HepG2 (cell line): ENCODE data around the gene HSD3B7. TPM values are rescaled to one million over a fixed set of nuclear protein-coding genes. Genes with fewer than 3 reads are reported as not detected.

Source experiments
- AGO2 ChIP-seq: fragments of 200-400 bp; formaldehyde crosslinking; optimal IDR thresholded peaks from 2 replicates; pipeline ENCODE3; 2017; ENCODE audit warnings: mild to moderate bottlenecking, low read depth, low read length, moderate library complexity
- EZH2 ChIP-seq: conservative IDR thresholded peaks from 2 replicates; pipeline ENCODE4 v1.6.1; 2012; ENCODE audit warnings: mild to moderate bottlenecking, low read depth, low read length, moderate library complexity
- GPN1 ChIP-seq: sonication (generic); formaldehyde crosslinking; IDR thresholded peaks from 2 replicates; pipeline ENCODE4 v1.5.1; 2020; ENCODE audit warnings: missing genetic modification reagents, borderline replicate concordance
- HDAC6 ChIP-seq: fragments of 200-600 bp; sonication (generic); IDR thresholded peaks from 2 replicates; pipeline ENCODE4 v1.7.0; 2017; ENCODE audit warnings: mild to moderate bottlenecking, antibody characterized with exemption, low read length, low read depth
- MAZ ChIP-seq, 2 experiments: sonication (generic) in 1 of 2; formaldehyde crosslinking in 1 of 2; IDR thresholded peaks; 2 replicates each; pipeline versions ENCODE4 v1.5.0 to v1.6.1; 2012 to 2020; ENCODE audit warnings: low read depth in 2 of 2, mild to moderate bottlenecking in 2 of 2, borderline replicate concordance in 1 of 2, improper control_type of control experiment in 1 of 2, low read length in 1 of 2, missing genetic modification reagents in 1 of 2, moderate library complexity in 1 of 2
- NCOA2 ChIP-seq: sonication (generic); formaldehyde crosslinking; IDR thresholded peaks from 2 replicates; pipeline ENCODE4 v1.8.0; 2022; ENCODE audit warnings: inconsistent platforms
- NFYB ChIP-seq: sonication (generic); formaldehyde crosslinking; IDR thresholded peaks from 2 replicates; pipeline ENCODE4 v1.4.0; 2020; ENCODE audit warnings: missing genetic modification reagents
- NR2F2 ChIP-seq: IDR thresholded peaks from 2 replicates; pipeline ENCODE4 v1.6.1; 2012; ENCODE audit warnings: low read depth, inconsistent platforms, borderline replicate concordance
- SMARCC2 ChIP-seq: fragments of 450-650 bp; IDR thresholded peaks from 2 replicates; pipeline ENCODE4 v1.6.1; 2017; ENCODE audit warnings: antibody characterized with exemption, mild to moderate bottlenecking
- SMC3 ChIP-seq: IDR thresholded peaks from 2 replicates; pipeline ENCODE4 v1.6.1; 2011; ENCODE audit warnings: low read length, improper control_type of control experiment
- TGIF2 ChIP-seq: IDR thresholded peaks from 2 replicates; pipeline ENCODE4 v1.6.1; 2016; ENCODE audit warnings: control low read depth, missing compliant biosample characterization
- ZNF205 ChIP-seq: IDR thresholded peaks from 2 replicates; pipeline ENCODE4 v1.6.1; 2018; ENCODE audit warnings: missing biosample characterization, missing genetic modification reagents
- ZNF329 ChIP-seq: sonication (generic); formaldehyde crosslinking; IDR thresholded peaks from 2 replicates; pipeline ENCODE4 v1.9.0; 2021; ENCODE audit warnings: low read depth, mild to moderate bottlenecking, missing genetic modification reagents
- ZNF567 ChIP-seq: sonication (generic); formaldehyde crosslinking; IDR thresholded peaks from 2 replicates; pipeline ENCODE4 v1.8.1; 2023; ENCODE audit warnings: mild to moderate bottlenecking, missing genetic modification reagents, borderline replicate concordance
- ZNF574 ChIP-seq: sonication (generic); formaldehyde crosslinking; IDR thresholded peaks from 2 replicates; pipeline ENCODE4 v1.4.0; 2020; ENCODE audit warnings: missing genetic modification reagents
- ZNF576 ChIP-seq: sonication (generic); formaldehyde crosslinking; IDR thresholded peaks from 2 replicates; pipeline ENCODE4 v1.4.0; 2020; ENCODE audit warnings: mild to moderate bottlenecking, missing genetic modification reagents
- polyA plus RNA-seq, 8 experiments: library from polyadenylated mRNA; depleted of rRNA in 3 of 8; stranded (reverse) in 7 of 8; unstranded in 1 of 8; fragments of >200 nt; fragmentation: Illumina TruSeq in 4 of 8; extraction: Trizol in 4 of 8; gene quantifications; 2 replicates each; pipeline versions ENCODE4 v1.2.1 to v1.2.3, GENCODE V29; 2011 to 2016; ENCODE audit warnings: low read depth in 4 of 8, missing spikeins in 1 of 8, mixed read lengths in 1 of 8; ENCODE audit not compliant: insufficient read depth in 1 of 8
- total RNA-seq, 5 experiments: library from RNA; depleted of rRNA; stranded (reverse); fragments of >200 nt; fragmentation: Illumina TruSeq; extraction: Trizol; gene quantifications; 2 replicates each; pipeline ENCODE4 v1.2.3, GENCODE V29; 2016; ENCODE audit warnings: low read depth in 1 of 5
- TF ChIP-seq, protein P1 (sequence below): sonication (generic); formaldehyde crosslinking; IDR thresholded peaks from 2 replicates; pipeline ENCODE4 v1.4.0; 2020; ENCODE audit warnings: low read depth, mild to moderate bottlenecking, missing genetic modification reagents
- TF ChIP-seq, protein P2 (sequence below): IDR thresholded peaks from 2 replicates; pipeline ENCODE4 v1.6.1; 2016
- TF ChIP-seq, protein P3 (sequence below): sonication (generic); formaldehyde crosslinking; IDR thresholded peaks from 2 replicates; pipeline ENCODE4 v1.4.0; 2020; ENCODE audit warnings: missing genetic modification reagents, borderline replicate concordance

HSD3B7 gene
- total and polyA plus RNA-seq, 2 of the 13 experiments (the other 11 are each of a cell fraction or from before 2014, with no cell fraction given), result 32.9 to 69.7 TPM

DNA sequence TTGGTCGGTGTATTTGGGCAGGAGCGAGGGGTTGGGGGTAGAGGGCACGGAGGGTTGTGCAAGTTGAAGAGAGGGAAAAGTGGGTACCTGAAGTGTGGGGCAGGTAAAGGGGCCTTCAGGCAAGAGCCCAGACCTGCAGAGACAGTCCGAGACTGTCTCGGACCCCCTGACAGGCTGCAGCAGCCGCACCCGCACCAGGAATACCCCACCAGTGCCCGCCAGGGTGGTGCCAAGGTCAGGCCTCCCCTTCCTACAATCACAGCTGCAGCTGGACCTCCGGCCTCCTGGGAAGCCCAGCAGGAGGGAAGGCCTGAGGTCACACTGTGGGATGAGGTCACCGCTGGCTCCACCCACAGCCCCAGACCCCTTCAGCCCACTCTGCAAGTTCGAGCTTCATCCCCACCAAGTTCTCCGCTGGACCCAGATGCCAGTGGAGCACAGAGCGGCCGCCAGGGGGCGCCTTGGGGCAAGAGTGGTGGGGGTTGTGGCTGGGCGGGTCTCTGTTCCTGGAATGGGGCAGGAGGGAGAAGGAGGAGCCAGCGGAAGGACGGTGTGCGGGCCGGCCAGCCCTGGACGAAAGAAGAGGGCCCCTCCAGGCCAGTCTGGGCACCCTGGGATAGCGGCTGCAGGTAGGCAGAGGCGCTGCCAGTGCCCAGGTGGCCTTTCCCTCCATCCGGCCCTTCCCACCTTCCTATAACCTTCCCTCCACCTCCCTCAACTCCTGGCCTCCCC is at the start of gene HSD3B7 (continued):
- TF ChIP-seq MAZ (IDR thresholded peaks at IDR 0.05; ENCODE audit: borderline replicate concordance, low read depth, low read length) (peak; percentile 97), MAZ (CRISPR knock-in tag; IDR thresholded peaks at IDR 0.05; ENCODE audit: low read depth) (peak; percentile 95; the same call in 1 of the 2 replicates), ZNF574 (peak; percentile 40), ZNF205 (peak; percentile 54), NCOA2 (peak; percentile 51; the same call in 1 of the 2 replicates), NR2F2 (peak; percentile 57; the same call in 1 of the 2 replicates), NFYB (CRISPR knock-in tag) (peak; percentile 8; the same call in 1 of the 2 replicates), EZH2 (no peak), HDAC6 (no peak), ZNF567 (CRISPR knock-in tag) (peak; percentile 80; the same call in 1 of the 2 replicates), ZNF576 (CRISPR knock-in tag) (peak; percentile 97), SMC3 (peak; percentile 84), GPN1 (CRISPR knock-in tag) (0 out of 2 replicates have a peak, but pooled peaks have one; percentile 40), SMARCC2 (no peak), ZNF329 (CRISPR knock-in tag) (0 out of 2 replicates have a peak, but pooled peaks have one; percentile 19), TGIF2 (CRISPR knock-in tag) (0 out of 2 replicates have a peak, but pooled peaks have one; percentile 15), AGO2 (peak; percentile 96)
- TF ChIP-seq, protein P1, sequence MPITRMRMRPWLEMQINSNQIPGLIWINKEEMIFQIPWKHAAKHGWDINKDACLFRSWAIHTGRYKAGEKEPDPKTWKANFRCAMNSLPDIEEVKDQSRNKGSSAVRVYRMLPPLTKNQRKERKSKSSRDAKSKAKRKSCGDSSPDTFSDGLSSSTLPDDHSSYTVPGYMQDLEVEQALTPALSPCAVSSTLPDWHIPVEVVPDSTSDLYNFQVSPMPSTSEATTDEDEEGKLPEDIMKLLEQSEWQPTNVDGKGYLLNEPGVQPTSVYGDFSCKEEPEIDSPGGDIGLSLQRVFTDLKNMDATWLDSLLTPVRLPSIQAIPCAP, result 0 out of 2 replicates have a peak, but pooled peaks have one; percentile 29
- TF ChIP-seq, protein P2, sequence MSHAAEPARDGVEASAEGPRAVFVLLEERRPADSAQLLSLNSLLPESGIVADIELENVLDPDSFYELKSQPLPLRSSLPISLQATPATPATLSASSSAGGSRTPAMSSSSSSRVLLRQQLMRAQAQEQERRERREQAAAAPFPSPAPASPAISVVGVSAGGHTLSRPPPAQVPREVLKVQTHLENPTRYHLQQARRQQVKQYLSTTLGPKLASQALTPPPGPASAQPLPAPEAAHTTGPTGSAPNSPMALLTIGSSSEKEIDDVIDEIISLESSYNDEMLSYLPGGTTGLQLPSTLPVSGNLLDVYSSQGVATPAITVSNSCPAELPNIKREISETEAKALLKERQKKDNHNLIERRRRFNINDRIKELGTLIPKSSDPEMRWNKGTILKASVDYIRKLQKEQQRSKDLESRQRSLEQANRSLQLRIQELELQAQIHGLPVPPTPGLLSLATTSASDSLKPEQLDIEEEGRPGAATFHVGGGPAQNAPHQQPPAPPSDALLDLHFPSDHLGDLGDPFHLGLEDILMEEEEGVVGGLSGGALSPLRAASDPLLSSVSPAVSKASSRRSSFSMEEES, result peak; percentile 46; the same call in 1 of the 2 replicates
- TF ChIP-seq, protein P3, sequence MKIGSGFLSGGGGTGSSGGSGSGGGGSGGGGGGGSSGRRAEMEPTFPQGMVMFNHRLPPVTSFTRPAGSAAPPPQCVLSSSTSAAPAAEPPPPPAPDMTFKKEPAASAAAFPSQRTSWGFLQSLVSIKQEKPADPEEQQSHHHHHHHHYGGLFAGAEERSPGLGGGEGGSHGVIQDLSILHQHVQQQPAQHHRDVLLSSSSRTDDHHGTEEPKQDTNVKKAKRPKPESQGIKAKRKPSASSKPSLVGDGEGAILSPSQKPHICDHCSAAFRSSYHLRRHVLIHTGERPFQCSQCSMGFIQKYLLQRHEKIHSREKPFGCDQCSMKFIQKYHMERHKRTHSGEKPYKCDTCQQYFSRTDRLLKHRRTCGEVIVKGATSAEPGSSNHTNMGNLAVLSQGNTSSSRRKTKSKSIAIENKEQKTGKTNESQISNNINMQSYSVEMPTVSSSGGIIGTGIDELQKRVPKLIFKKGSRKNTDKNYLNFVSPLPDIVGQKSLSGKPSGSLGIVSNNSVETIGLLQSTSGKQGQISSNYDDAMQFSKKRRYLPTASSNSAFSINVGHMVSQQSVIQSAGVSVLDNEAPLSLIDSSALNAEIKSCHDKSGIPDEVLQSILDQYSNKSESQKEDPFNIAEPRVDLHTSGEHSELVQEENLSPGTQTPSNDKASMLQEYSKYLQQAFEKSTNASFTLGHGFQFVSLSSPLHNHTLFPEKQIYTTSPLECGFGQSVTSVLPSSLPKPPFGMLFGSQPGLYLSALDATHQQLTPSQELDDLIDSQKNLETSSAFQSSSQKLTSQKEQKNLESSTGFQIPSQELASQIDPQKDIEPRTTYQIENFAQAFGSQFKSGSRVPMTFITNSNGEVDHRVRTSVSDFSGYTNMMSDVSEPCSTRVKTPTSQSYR, result peak; percentile 84
